Naive B cell (primary cell): Measurements from ENCODE around the gene PRKAG2. TPM values are rescaled to one million over a fixed set of nuclear protein-coding genes. Genes with fewer than 3 reads are reported as not detected.

ENCODE experiments used
- ATAC-seq, 2 donors: fragments of 150-1000 bp; cut with Tn5 transposase; 2 replicates each; pipeline ENCODE4 v1.10.0; 2021; ENCODE audit warnings: low read depth in 2 of 2, mild to moderate bottlenecking in 2 of 2, moderate library complexity in 2 of 2
- DNase-seq: peaks from one replicate; pipeline ENCODE4 v3.0.0; 2022
- H3K27ac Mint-ChIP-seq, 6 donors: one replicate each; pipeline ENCODE4 v1.8.0; 2020 to 2022; ENCODE audit warnings: mild to moderate bottlenecking in 6 of 6, mixed read lengths in 6 of 6, moderate library complexity in 5 of 6, inconsistent platforms in 2 of 6
- H3K27me3 Mint-ChIP-seq, 3 donors: one replicate each; pipeline ENCODE4 v1.8.0; 2021 to 2022; ENCODE audit warnings: mixed read lengths in 3 of 3, mild to moderate bottlenecking in 1 of 3
- H3K36me3 Mint-ChIP-seq, 2 donors: one replicate each; pipeline ENCODE4 v1.8.0; 2020 to 2022; ENCODE audit warnings: mixed read lengths in 2 of 2, inconsistent platforms in 1 of 2, mild to moderate bottlenecking in 1 of 2
- H3K4me1 Mint-ChIP-seq, 3 donors: one replicate each; pipeline ENCODE4 v1.8.0; 2020 to 2022; ENCODE audit warnings: mixed read lengths in 3 of 3, inconsistent platforms in 1 of 3, mild to moderate bottlenecking in 1 of 3, moderate library complexity in 1 of 3
- H3K4me3 Mint-ChIP-seq, 8 donors: one replicate each; pipeline ENCODE4 v1.8.0; 2020 to 2022; ENCODE audit warnings: mild to moderate bottlenecking in 8 of 8, mixed read lengths in 8 of 8, moderate library complexity in 8 of 8, inconsistent platforms in 2 of 8
- H3K9me3 Mint-ChIP-seq, 7 donors: one replicate each; pipeline ENCODE4 v1.8.0; 2020 to 2022; ENCODE audit warnings: mixed read lengths in 7 of 7, mild to moderate bottlenecking in 5 of 7, inconsistent platforms in 2 of 7, moderate library complexity in 1 of 7
- polyA plus RNA-seq, 6 donors: library from polyadenylated mRNA; unstranded; fragments of 300-500 nt; fragmentation: Illumina TruSeq; gene quantifications; one replicate each; pipeline ENCODE4 v1.2.3, GENCODE V29; 2021; ENCODE audit warnings: low read depth in 6 of 6

Gene PRKAG2
- polyA plus RNA-seq, 6 donors from 2014 or later, result 16.2 to 25.4 (median 20.0) TPM

DNA sequence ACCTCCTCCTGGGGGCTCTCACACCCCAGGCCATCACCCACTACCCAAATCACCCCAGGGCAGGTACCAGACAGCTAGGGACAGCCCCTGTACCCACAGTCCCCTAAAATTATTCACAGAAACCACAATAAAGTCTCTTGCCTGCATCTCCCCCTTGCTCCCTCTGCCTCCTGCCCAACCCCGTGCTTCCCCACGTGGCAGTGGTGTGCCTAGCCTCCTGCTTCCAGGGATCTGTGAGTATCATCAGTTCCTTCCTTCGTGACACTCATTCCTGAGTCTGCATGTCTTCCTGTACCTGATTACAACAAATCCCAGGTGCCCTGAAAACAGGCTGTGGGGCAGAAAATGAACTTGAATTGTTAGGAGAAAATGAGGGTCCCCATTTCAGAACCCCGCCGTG lies 61.5 kb downstream of the PRKAG2 start:
- no peaks in the 10 kb centered on the region for H3K9me3 Mint-ChIP-seq
- H3K4me1 Mint-ChIP-seq, result peaks cover 32 to 46% (median 35%) of the 10 kb centered on the region in 3 donors
- H3K27ac Mint-ChIP-seq, result peak overlapping the region in 2 of 6 donors; percentile 3 to 74
- ATAC-seq (no peak), DNase-seq (no peak)
- H3K36me3 Mint-ChIP-seq, result no peaks in the 10 kb centered on the region
- no peak overlapping the region for H3K4me3 Mint-ChIP-seq
- H3K27me3 Mint-ChIP-seq, result no peaks in the 10 kb centered on the region

DNA sequence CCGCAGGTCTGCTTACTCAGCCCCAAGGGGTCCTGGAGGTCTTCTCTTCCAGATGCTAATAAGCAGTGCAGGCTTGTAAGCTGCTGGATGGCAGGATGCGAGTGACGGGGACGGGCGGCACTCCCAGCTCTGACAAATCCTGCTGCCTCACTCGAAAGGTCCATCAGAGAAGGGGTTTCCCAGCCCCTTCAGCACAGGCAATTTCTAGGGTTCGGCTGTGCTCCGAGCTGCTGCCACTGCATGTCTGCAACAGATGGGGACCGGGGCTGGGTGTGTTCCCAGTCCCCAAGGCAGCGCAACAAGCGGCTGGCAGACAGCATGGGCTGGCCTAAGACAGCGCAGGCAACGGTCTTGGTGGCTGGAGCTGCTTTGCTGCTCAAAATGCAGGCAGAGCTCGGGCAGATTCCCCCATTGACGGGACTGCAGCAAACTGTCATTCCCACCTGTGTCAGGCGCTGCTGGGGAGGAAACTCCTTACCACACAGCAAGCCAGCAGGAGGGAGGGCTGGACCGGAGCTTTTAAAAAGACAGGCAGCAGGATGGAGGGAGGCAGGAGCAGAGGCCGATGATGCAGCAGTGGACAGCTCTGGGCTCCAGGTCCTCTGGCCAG lies 62.4 kb downstream of the PRKAG2 start:
- no peaks in the 10 kb centered on the region for H3K36me3 Mint-ChIP-seq
- no peak overlapping the region for H3K27ac Mint-ChIP-seq
- no peaks in the 10 kb centered on the region for H3K9me3 Mint-ChIP-seq
- no peak overlapping the region for H3K4me3 Mint-ChIP-seq
- H3K27me3 Mint-ChIP-seq, result no peaks in the 10 kb centered on the region
- DNase-seq (no peak), ATAC-seq (no peak)
- peaks cover 32 to 46% (median 32%) of the 10 kb centered on the region in 3 donors for H3K4me1 Mint-ChIP-seq

DNA sequence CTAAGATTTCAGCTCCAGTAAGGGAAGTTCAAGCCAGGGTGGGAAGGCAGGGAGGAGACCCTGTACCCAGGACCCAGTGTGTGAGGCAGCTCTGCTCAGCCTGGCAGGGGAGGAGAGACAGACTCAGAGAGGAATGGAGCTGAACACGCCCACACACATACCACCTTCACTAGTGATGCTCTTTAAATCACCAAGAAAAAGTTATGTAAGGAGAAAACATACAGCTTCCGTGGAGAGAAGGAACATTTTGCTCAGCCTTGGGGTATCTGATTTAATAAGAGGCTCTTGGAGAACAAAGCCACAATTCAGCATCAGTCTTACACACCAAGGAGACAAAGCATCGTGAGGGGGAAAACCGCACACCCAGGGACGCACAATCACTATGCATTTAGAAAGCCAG lies 62.9 kb downstream of the PRKAG2 start:
- Mint-ChIP-seq H3K36me3 (no peaks in the 10 kb centered on the region), H3K4me3 (no peak overlapping the region), H3K27ac (peak overlapping the region in 1 of 6 donors; percentile 66), H3K9me3 (no peaks in the 10 kb centered on the region), H3K4me1 (peaks cover 27 to 43% (median 35%) of the 10 kb centered on the region in 3 donors), H3K27me3 (no peaks in the 10 kb centered on the region)
- DNase-seq, result no peak
- ATAC-seq, result no peak

DNA sequence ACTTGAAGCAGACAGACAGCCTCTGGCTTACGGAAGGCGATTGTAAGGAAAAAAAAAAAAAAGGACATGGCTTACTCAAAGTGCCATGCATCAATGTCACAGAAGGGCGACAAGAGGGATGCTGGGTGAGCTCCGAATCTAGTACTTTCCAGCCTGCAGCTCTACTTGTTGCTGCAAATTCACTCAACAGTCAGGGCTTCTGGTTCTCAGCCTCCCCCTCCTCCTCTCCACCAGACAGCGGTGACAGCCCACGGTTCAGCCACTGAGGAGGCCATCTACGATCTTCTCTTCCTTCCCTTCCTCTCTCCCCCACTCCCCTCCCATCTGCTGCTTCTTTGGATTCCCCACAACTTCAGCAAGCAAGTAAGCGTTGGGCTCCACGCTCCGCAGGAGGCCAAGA lies 63.5 kb downstream of the PRKAG2 start:
- DNase-seq (no peak), ATAC-seq (no peak)
- no peak overlapping the region for H3K4me3 Mint-ChIP-seq
- no peaks in the 10 kb centered on the region for H3K9me3 Mint-ChIP-seq
- H3K27ac Mint-ChIP-seq, result peak overlapping the region in 1 of 6 donors; percentile 90
- peaks cover 22 to 39% (median 30%) of the 10 kb centered on the region in 3 donors for H3K4me1 Mint-ChIP-seq
- no peaks in the 10 kb centered on the region for H3K36me3 Mint-ChIP-seq
- no peaks in the 10 kb centered on the region for H3K27me3 Mint-ChIP-seq

DNA sequence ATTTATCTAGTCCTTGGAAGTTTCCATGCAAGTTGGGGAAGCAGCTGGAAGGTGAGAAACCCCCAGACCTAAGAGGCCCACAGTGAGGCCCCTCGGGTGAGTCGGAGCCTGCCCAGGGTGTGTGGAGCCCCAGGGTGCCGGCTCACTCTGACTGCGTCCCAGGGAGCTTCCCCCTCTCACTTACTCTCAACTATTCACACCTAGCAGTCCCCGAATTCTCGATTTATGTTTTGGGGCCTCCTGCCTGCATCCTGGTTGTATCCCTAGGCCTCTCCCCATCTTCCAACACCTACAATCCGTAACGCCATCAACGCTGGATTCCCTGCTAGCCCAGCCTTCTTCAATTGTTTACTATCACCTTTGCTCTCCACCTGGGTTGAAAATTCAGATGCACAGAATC lies 63.9 kb downstream of the PRKAG2 start:
- H3K4me1 Mint-ChIP-seq, result peaks cover 17 to 34% (median 31%) of the 10 kb centered on the region in 3 donors
- no peak overlapping the region for H3K27ac Mint-ChIP-seq
- H3K4me3 Mint-ChIP-seq, result no peak overlapping the region

DNA sequence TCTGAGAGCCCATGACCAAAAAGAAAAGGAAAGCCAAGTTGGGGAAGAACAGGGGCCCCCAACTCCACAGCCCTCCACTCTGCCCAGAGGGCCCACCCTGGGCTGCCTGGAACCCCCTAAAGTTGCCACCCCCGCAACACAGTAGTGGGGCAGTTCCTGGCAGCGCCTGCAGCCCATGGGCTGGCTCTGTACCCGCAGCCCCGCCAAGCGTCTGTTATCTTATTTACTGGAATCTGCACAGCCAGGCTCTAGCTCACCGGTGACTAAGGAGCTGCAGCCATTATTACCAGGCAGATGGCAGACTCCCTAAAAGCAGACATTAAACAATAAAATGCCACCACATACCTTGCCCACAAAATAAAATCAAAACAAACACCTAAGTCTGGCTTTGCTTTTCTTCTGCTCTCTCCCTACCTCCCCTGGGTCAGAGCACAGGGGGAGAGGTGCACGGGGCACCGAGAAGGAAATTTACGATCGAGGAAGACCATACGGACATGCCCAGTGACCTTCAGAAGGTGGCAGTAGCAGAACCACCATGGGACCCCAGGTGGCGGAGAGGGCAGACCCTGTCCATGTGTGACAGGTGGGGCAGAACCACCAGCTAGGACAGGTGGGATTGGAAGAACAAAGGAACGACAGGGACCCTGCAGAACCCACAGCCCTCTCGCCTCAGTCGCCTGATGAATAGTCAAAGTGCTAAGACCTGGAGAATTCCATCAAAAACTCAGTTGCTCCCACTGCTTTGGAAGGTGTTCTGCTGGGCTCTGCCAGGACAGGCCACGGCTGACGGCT lies 66.3 kb downstream of the PRKAG2 start:
- no peak for ATAC-seq
- DNase-seq, result no peak
- no peaks in the 10 kb centered on the region for H3K9me3 Mint-ChIP-seq
- no peaks in the 10 kb centered on the region for H3K36me3 Mint-ChIP-seq
- H3K27ac Mint-ChIP-seq, result peak overlapping the region in 1 of 6 donors; percentile 10
- peak overlapping the region in 1 of 8 donors; percentile 29 for H3K4me3 Mint-ChIP-seq
- no peaks in the 10 kb centered on the region for H3K27me3 Mint-ChIP-seq
- peaks cover 18 to 32% (median 28%) of the 10 kb centered on the region in 3 donors for H3K4me1 Mint-ChIP-seq

More for the DNA sequence above, 63.9 kb downstream of the PRKAG2 start:
- no peaks in the 10 kb centered on the region for H3K27me3 Mint-ChIP-seq
- ATAC-seq, result no peak
- no peak for DNase-seq
- no peaks in the 10 kb centered on the region for H3K9me3 Mint-ChIP-seq
- no peaks in the 10 kb centered on the region for H3K36me3 Mint-ChIP-seq

DNA sequence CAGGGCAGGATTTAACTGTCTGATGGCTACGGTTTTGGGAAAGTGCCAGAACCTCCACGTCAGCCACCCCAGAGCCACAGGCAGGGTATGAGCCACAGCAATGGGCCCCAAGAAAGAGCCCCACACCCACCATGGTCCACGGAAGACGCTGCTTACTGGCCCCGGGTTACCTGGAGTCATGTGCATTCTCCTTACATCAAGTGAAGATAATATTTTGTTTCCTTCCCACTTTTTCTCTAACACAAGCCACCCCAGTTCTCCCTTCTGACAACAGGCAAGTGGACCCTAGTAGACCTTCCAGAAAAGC lies 67.1 kb downstream of the PRKAG2 start:
- ATAC-seq, result no peak
- H3K4me3 Mint-ChIP-seq, result no peak overlapping the region
- peaks cover 15 to 29% (median 22%) of the 10 kb centered on the region in 3 donors for H3K4me1 Mint-ChIP-seq

DNA sequence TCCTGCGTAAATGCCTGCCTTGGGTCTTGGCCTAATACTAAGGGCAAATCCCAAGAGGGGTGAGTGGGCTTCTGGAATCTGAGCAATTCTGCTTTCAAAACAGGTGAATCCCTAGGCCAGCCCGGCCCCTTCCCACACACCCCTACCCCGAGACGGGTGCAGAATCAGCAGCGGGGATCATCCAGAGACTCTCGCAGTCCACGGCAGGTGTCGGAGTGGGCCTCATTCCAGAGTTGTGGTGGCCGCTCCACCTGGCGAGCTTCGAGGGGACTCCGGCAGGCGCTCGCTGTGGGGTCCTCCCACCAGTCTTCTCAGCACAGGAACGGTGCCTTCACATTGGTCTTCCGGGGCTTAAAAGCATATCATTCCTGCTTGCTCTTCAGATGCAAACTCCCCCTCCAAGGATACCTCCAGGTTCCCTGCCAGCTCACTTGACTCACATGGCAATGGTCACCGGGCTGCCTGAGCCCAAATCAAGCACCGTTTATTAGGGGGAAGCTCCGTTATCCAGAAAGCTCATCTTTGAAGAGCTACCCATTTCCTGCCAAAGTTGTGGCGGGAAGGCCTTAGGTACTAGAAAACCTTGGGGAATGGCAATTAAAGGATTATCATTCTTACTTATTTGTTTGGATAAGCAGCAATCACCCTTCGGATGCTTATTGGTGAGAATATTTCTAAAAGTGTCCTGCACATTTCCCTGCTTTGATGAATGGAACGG lies 67.6 kb downstream of the PRKAG2 start:
- no peak for ATAC-seq
- no peak overlapping the region for H3K27ac Mint-ChIP-seq
- H3K4me3 Mint-ChIP-seq, result peak overlapping the region in 1 of 8 donors; percentile 42
- peaks cover 15 to 32% (median 22%) of the 10 kb centered on the region in 3 donors for H3K4me1 Mint-ChIP-seq
- peaks cover 0 to 8% of the 10 kb centered on the region in 2 donors for H3K36me3 Mint-ChIP-seq
- H3K9me3 Mint-ChIP-seq, result no peaks in the 10 kb centered on the region
- no peaks in the 10 kb centered on the region for H3K27me3 Mint-ChIP-seq
- no peak for DNase-seq

More for the DNA sequence above, 67.1 kb downstream of the PRKAG2 start:
- H3K27ac Mint-ChIP-seq, result peak overlapping the region in 1 of 6 donors; percentile 65
- H3K9me3 Mint-ChIP-seq, result no peaks in the 10 kb centered on the region
- no peak for DNase-seq
- H3K27me3 Mint-ChIP-seq, result no peaks in the 10 kb centered on the region
- H3K36me3 Mint-ChIP-seq, result peaks cover 0 to 4% of the 10 kb centered on the region in 2 donors

DNA sequence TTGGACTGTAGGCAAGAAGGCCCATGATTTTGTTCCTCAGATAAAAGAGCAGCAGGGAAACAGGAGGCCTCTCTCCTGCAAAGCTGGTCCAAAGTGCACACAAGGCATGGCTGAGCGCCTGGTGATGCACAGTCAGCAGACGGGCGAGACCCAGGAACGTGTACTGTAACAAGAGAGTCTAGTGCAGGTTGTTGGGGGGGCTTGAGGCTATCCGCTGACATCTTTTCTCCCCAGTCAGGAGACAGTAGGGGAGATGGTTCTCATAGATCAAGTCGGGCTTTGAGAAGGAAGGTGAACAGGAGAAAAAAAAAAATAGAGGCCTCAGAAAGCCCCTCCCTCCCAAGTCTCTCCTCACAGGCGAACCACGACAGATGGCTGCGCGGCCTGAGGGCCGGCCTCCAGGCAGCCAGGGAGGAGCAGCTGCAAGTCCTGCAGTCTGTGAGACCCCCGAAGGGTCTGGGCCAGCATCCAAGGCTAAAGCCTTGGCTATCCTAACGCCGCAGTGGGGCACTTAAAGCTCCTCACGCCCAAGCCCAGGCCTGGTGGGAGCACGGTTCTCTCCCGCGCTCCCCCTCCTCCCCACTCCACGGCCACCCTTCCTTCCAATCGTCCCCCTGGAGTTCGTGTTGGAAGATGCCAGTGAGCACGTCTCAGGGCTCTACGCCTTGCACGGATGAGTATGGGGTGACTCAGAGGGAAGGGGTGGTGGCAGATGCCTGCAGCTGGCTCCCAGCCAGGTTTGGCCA lies 68.3 kb downstream of the PRKAG2 start:
- H3K27me3 Mint-ChIP-seq, result no peaks in the 10 kb centered on the region
- H3K36me3 Mint-ChIP-seq, result peaks cover 0 to 11% of the 10 kb centered on the region in 2 donors

DNA sequence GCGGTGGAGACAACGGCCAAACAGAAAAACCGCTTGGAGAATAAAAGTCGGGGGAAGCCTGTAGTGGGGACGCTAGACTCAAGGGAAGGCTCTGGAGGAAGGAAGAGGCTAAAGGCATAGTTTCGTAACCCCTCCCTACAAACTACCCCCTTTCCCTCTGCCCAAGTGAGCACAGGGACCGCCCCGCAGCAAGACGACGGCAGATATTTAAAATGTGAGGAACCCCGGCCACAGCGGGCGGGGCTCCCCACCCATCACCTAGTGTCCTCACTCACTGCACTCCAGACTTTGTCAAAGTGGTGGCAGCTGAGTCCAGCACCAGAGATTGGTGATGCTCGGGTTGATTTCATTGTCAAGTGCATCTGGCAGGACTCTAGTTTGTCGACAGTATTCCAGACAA lies 69.1 kb downstream of the PRKAG2 start:
- no peaks in the 10 kb centered on the region for H3K9me3 Mint-ChIP-seq
- peaks cover 9 to 23% (median 10%) of the 10 kb centered on the region in 3 donors for H3K4me1 Mint-ChIP-seq
- no peak for DNase-seq
- ATAC-seq, result no peak
- H3K27ac Mint-ChIP-seq, result no peak overlapping the region
- no peaks in the 10 kb centered on the region for H3K27me3 Mint-ChIP-seq
- H3K4me3 Mint-ChIP-seq, result no peak overlapping the region
- H3K36me3 Mint-ChIP-seq, result peaks cover 0 to 11% of the 10 kb centered on the region in 2 donors

More for the DNA sequence above, 68.3 kb downstream of the PRKAG2 start:
- Mint-ChIP-seq H3K4me1 (peaks cover 11 to 28% (median 15%) of the 10 kb centered on the region in 3 donors), H3K27ac (no peak overlapping the region), H3K4me3 (peak overlapping the region in 1 of 8 donors; percentile 47), H3K9me3 (no peaks in the 10 kb centered on the region)
- DNase-seq, result no peak
- no peak for ATAC-seq

DNA sequence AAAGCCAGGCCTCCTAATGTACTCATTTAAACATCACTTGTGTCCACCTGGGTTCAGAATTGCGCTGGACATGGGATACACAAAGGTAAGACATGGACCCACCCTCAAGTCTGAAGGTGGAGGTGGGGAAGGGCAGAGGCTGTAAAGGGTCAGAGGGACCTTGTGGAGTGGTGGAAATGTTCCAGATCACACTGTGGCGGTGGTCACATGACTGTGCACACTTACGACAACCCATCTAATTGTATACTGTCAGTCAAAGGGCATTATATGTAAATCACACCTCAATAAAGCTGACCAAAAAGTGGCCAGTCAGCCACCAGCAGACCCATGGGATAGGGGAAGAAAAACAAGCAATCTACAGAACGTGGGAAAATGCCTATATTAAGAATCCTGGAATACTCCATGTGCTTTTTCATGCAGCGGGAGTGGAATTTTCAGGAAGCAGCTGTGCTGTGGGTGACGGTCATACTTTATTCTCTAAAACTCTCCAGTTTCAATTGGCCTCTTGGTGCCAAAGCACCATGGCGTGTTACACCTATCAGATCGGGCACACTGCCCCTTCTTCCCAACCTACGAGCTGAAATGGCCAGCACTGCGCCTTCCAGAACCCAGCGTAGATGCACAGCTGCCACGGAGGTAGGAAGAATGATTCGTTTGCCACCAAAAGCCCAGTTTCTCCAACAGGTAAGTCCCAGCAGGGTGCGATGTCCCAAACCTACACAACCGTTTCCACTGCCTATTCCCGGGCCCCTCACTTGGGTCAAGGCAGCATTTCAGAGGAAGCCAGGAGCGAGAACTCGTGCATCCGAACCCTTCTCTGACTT lies 69.8 kb downstream of the PRKAG2 start:
- H3K9me3 Mint-ChIP-seq, result no peaks in the 10 kb centered on the region
- DNase-seq (no peak), ATAC-seq (no peak)
- no peak overlapping the region for H3K27ac Mint-ChIP-seq
- H3K36me3 Mint-ChIP-seq, result peaks cover 0 to 11% of the 10 kb centered on the region in 2 donors
- H3K4me3 Mint-ChIP-seq, result no peak overlapping the region
- peaks cover 9 to 25% (median 13%) of the 10 kb centered on the region in 3 donors for H3K4me1 Mint-ChIP-seq
- no peaks in the 10 kb centered on the region for H3K27me3 Mint-ChIP-seq

DNA sequence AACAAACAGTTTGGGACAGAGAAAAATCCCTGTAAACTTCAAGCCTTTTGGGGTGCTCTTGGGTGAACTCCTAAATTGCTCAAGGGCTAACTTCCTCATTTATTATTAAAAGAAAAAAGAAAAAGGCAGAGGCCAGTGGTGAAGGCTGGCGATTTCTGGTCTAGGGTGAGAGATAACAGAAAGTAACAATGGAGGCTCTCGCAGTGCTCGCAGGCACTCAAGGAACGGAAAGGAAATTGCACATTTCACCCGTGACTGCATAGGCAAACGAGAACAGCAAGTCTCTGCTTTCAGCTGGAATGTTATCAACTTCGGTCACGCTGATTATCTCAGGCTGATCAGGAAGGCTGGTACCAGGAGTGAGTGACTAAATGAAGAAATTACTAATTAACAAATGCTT lies 70.7 kb downstream of the PRKAG2 start:
- no peaks in the 10 kb centered on the region for H3K9me3 Mint-ChIP-seq
- H3K27me3 Mint-ChIP-seq, result no peaks in the 10 kb centered on the region
- peak overlapping the region in 2 of 6 donors; percentile 39 to 72 for H3K27ac Mint-ChIP-seq
- peaks cover 0 to 11% of the 10 kb centered on the region in 2 donors for H3K36me3 Mint-ChIP-seq
- peaks cover 13 to 22% (median 13%) of the 10 kb centered on the region in 3 donors for H3K4me1 Mint-ChIP-seq
- no peak for DNase-seq
- H3K4me3 Mint-ChIP-seq, result peak overlapping the region in 1 of 8 donors; percentile 20
- ATAC-seq, result no peak
